Activated CD4-positive, CD25-positive, alpha-beta regulatory T cell treated with anti-CD3 and anti-CD28 coated beads, Interleukin-2, amount 50 U/mL, for 16 hours (primary cell): ENCODE results near the gene MRPL21.
"Not testable (repeated sequence)": the region's sequence is repeated elsewhere in the genome, so short reads cannot be mapped to it uniquely, and the experiment has no call there.

Source experiments
- DNase-seq: peaks from one replicate; pipeline ENCODE4 v3.0.0-alpha.2; 2020; ENCODE audit warnings: low read depth, low spot score

The MRPL21 gene

DNA sequence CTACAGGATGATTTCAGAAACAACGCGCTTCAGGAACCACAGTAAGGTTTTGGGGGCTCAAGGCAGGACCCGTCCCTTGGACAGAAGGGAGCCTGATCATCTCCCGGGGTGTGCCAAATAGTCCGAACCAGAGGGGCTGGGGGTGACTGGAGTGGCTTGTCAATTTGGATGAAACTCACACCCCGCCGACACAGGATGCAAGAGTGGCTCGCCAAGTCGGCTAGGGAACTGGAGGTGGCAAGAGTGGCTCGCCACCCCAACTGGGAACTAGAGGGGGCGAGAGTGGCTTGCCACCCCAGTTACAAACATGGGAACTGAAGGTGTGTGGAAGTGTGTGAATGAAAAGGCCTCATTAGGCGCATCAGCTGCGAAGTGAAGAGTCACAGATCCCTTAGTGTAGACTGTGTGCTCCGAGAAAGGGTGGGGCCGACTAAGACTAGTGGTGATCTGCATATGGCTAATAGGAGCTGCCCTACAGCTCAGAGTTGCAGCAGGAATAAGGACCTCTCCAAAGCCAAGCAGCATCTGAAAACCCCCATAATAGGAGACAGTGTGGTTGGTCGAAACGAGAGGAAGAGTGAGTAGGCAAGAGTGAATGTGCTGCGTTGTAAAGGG, 35.3 kb downstream of the MRPL21 start:
- no peak for DNase-seq

DNA sequence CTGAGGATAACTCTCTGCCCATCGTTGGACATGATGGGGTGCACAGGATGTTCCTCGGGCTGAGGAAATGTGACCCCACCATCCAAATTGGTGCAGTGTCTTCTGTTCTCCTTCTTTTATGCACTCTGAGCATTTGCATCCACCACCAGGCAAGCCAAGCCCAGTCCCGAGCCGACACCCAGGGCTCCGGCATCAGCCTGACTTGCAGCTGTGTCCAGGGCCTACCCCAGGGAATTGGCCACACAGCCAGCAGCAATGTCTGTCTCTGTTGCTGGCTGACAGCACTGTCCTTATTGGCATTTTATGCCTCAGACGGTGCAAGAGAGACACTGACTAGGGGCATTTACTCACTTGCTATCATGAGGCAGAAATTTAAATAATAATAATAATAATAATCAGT, 36.6 kb downstream of the MRPL21 start:
- DNase-seq = no peak

DNA sequence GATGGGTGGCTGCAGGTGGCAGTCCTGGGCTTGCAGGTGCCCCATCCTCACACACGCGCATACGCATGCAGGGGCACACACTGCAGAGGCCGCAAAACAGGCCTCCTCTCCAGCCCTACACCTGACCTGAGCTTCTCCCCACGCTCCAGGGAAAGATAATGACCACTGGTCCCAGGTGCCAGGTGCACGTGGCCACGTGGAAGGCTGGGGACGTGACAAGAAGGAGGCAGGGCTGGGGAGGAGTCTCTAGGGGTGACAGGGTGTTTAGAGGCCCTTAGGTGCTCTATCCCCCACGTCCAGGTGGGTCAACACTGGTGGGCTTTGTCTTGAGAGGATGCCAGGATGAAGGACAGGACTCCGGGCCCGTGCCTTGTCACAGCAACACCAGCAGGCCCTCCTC, 38.4 kb downstream of the MRPL21 start:
- DNase-seq = no peak

DNA sequence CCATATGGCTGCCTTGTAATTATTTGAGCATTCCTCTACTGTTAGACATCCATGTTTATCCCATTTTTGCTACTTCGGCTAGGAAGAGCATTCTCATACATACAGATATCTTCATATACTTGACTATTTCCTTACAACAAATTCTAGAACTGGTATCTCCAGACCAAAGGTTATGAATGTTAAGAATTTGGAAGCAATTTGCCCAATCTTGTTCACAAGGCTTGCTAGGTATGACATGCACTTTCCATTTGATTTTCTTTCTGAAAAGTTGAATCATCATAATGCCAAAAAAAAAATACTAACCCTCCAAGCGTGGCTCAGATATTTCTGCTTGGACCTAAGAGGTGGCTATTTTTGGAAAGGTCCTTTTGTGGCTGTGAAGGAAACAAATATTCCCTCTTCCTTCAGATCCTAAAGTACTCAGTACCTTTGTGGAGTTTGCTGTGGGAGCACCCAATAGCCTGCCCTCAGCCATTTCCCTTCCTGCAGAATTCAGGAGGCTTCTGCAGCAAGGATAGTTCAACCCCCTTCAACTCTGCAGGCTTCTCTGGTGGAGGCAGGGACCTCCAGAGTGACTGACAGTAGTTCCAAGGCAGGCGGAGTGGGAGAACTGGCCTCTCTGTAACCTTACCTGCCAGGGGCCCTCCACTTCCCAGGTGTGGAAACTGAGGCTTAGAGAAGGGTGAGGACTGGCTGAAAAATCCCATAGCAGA, 39.9 kb downstream of the MRPL21 start:
- no peak for DNase-seq

DNA sequence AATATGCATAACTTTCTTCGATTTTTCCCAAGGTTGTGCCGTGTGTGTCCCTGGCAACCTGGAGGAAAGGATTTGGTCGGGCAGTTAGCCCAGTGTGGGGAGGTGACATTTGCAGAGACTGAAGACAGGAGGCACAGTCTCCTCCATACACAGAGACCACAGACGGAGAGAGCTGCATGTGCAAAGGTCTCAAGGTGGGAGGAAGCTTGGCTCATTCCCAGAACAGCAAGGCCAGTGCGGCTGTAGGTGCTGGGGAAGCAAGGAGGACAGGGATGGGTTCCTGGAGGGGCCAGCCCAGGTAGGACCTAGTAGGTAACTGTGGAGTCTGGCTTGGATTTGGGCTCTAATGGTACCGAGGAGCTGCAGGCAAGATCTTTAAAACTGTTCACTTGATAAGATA, 41.2 kb downstream of the MRPL21 start:
- DNase-seq = no peak

DNA sequence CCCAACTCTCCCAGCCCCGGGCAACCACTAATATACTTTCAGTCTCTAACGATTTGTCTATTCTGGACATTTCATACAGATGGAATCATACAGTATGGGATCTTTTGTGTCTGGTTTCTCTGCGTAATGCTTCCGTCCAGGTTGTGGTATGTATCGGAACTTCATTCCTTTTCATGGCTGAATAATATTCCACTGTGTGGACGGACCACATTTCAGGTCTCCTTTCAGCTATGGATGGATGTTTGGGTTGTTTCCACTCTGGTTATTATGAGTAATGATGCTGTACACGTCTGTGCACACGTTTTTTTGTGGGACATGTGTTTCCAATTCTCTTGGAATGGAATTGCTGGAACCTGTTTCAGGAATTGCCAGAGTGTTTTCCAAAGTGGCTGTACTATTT, 44.5 kb downstream of the MRPL21 start:
- DNase-seq = no peak

DNA sequence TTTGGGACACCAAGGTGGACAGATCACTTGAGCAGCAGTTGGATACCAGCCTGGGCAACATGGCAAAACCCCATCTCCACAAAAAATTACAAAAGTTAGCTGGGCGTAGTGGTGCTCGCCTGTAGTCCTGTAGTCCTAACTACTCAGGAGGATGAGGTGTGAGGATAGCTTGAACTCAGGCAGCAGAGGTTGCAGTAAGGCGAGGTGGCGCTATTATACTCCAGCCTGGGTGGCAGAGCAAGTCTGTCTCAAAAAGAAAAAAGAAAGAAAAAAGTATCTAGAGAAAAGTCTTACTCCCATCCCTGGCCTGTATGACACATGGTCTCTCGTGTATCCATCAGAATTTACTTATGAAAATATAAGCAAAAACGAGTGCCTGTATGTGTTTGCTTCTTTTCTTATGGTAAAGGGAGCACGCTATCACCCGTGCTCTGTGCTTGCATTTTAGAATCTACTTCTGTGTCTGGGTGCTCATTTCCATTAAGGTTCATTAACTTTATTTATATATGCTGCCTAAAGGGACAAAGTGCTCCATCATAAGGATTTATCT, 46.5 kb downstream of the MRPL21 start:
- no peak for DNase-seq

DNA sequence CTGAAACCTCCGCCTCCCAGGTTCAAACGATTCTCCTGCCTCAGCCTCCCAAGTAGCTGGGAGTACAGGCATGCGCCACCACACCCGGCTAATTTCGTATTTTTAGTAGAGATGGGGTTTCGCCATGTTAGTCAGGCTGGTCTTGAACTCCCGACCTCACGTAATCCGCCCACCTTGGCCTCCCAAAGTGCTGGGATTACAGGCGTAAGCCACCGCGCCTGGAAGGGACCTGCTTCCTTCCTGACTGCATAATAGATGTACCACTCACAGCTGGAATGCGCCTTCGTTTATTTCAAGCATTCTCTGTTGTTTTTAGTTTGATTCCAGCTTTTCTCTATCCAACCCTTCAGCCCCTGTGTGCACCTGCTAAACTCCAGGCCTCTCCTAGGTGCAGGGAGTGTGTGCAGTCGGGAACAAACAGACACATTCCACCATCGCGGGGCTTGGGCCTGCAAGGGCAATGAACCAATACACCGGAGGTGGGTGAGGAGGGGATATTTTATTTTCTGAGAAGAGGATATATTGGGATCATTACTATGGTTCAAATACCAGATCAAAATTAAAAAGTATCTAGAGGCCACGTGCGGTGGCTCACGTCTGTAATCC, 47.1 kb downstream of the MRPL21 start:
- not testable (repeated sequence) for DNase-seq

DNA sequence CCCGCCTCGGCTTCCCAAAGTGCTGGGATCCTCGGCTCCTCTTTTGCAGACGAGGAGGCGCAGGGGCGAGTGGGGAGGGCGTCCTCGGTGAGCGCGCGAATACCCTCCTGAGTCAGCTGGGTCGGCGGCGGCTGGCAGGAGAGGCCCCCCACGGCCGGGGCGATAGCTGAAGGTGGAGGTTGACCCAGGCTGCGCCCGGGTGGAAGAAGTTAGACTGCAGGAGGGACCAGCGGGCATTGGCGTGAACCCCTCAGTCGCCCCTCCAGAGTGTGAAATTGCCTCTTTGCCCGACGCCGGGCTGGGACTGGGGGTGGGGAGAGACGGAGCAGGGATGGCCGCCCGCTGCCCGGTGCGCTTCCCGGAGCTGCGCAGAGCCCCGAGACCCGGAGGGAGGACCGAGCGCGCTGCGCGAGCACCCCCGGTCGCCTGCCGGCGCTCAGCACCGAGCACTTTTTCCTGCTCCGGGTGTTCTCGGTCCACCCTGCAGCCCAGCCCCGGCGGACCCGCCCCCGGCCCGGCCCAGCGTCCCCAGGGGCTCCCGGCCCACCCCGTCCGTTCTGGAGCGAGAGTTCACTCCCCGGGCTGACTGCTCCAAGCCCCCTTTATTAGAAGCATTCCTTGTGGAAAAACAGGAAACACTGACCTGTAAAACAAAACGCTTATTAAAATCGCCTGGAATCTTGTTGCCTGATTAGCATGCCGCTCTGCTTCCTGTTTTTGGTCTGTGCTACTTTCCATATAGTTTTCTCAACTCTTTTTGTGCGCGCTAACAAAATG, 48.2 kb downstream of the MRPL21 start:
- no peak for DNase-seq

DNA sequence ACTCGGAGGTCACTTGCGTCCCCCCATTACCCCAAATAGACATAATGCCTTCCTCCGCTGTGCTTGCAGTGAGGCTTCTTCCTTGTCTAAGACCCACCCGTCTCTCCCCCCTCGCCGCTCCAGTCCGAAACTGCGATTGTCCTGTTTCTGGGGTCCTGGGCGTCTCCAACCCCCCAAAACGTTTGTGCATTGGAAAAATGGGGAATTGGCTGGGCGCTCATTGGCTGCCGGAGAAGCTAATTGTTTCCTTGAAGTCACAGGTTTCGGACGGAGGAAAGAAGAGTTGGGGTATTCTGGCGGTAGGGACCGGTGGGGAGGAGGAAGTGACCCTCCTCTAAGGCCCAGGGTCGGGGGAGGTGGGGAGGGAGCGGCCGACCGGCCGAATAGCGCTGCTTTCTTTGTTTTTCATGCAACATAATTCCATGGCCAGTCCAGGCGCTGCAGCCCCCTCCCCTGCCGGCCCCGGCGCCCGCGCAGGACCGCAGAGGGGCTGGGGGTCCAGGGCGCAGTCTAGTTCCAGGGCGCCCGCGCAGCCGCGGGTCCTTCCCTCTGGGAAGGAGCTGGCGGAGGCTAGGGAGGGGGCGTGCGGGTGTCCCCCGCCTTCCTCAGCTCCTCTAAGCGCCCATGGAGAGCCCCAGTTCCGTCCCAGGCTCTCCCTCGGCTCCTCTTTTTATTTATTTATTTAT, 49.2 kb downstream of the MRPL21 start:
- DNase-seq = no peak

DNA sequence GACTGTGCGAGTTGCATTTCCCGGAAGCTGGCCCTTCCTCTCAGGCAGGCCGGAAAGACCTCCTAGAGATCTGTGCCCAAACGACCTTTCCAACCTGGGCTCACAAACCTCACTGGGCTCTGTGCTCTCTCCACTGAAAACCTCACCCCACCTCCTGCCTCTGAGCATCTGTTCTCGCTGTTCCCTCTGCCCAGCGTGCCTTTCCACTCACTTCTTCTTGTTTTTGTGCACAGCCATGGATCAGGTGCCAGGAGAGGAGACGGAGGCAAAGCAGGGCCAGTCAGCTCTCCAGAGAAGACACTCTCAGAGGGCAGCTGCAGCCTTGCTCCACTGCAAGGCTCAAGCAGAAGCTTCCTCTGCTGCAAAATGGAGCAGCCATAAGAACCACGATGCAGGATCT, 51.0 kb downstream of the MRPL21 start:
- DNase-seq = no peak

DNA sequence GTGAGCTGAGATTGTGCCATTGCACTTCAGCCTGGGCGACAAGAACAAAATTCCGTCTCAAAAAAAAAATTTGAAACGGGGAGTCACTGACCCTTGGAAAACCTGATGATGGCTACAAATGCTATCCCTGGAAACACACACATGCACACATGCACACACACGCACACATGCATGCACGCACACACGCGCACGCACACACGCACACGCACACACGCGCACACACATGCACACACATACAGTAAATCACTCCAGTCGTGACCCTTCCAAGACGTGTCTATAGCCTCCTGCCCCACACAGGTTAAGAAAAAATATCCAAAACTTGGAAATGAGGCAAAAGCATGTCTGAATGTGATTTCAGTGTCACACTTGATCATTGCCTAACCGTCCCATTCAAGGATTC, 55.2 kb downstream of the MRPL21 start:
- no peak for DNase-seq

DNA sequence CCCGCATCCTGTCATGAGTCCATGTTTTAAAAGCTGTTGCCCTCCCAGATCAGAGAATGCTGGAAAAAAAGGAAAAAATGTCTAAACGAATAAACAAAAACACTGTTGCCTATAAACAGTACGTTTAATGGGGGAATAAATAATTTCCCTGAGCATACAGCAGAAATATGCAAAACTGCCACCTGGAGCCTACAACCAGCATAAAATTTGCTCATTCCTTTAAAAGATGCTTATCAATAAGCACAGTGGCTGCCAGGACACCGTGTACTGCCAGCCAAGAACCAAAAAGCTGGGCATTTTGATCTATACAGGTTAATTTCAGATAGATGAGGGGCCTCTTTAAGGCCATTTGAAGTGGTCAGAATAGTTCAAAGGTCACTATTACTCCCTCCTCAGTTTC, 56.2 kb downstream of the MRPL21 start:
- no peak for DNase-seq

DNA sequence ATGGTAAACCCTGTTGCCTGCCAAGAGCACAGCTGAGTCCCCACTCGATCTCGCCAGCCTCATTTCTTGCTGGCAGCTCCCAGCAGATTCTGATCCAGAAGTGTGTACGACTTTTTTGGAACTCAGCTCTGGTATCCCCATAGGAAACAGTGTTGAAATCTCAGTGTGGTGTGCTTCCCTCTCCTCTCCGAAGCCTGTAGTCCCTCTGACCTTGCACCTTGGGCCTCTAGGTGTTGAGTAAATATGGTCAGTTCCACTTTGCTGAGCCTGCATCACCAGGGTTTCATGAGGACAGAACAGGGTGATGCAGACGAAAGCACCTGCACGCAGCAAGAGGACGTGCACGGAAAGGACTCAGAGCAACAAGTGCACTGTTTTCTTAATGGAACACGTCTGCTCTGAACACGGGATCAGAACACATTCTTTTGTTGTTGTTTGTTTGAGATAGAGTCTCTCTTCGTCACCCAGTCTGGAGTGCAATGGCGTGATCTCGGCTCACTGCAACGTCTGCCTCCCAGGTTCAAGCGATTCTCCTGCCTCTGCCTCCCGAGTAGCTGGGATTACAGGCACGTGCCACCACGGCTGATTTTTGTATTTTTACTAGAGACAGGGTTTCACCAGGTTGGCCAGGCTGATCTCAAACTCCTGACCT, 58.2 kb downstream of the MRPL21 start:
- no peak for DNase-seq

DNA sequence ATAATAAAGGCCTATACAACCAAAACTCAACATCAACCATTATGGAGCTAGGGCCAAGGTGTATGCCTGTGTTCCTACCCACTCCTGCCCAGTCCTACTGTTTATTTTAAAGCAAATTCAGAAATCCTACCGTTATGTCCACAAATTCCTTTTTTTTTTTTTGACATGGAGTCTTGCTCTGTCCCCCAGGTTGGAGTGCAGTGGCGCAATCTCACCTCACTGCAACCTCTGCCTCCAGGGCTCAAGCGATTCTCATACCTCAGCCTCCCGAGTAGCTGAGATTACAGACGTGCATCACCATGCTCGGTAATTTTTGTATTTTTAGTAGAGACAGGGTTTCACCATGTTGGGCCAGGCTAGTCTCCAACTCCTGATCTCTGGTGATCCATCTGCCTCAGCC, 58.8 kb downstream of the MRPL21 start:
- no peak for DNase-seq

DNA sequence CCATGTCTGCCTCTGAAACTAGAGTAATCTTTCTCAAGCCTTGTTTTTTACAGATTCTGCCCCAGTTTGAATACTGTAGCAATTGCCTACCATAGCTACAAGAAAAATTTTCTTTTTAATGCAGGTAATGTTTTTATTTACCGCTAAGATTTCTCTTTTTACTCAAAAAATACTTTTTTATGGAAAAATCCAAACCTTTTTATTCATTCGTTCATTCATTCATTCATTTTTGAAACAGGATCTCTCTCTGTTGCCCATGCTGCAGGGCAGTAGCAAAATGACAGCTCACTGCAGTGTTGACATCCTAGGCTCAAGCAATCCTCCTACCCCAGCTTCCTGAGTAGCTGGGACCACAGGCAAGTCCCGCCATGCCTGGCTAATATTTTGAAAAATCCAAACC, 59.3 kb downstream of the MRPL21 start:
- no peak for DNase-seq

DNA sequence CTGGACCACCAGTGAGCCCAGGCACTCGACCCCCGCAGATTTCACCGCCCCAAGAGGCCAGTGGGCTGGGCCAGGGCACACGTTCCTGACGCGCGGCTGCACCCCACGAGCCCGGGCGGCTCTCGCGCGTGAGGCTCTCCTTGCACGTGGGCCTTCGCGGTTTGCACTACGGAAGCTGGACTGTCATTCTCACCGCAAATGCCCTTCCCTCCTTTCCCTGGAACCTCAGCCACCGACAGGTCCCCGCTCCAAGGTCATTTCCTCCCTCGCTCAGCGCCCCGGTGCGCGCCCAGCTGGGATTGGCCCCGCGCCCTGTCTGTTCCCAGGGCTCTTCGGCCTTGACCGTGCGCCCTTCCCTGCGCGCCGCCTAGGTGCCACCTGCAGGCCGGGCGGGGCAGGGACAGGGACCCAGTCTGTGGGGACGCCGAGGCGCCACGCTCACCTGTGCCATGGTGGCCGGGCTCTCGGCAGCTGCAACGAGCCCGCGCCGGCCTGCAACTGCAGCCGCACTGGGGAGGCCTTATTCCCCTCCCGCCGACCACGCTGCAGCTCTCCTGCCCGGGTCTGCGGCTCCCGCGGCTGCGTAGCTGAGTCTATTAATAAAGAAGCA, 59.8 kb downstream of the MRPL21 start:
- peak; percentile 36 for DNase-seq

DNA sequence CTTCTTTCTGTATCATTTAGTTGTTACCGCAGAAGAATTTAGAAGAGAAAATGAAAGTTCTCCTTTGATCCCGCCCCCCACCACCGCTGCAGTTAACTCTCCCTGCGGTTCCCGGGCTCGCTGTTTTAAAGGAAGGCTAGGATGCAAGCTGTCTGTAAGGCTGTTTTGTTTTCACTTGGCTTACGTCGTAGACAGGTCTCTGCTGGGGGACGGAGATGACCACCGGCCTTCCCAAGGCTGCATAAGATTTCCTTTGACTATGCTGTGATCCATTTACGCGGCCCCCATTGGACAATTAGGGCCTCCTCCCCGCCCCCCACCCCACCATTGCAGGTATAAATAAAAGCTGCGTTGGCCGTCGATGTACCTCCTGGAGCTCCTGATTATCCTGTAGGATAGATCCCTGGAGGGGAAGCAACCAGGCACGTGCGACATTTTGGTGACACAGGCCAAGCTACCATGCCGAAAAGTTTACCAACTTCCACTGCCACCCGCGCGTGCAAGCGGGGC, 60.5 kb downstream of the MRPL21 start:
- DNase-seq = no peak

DNA sequence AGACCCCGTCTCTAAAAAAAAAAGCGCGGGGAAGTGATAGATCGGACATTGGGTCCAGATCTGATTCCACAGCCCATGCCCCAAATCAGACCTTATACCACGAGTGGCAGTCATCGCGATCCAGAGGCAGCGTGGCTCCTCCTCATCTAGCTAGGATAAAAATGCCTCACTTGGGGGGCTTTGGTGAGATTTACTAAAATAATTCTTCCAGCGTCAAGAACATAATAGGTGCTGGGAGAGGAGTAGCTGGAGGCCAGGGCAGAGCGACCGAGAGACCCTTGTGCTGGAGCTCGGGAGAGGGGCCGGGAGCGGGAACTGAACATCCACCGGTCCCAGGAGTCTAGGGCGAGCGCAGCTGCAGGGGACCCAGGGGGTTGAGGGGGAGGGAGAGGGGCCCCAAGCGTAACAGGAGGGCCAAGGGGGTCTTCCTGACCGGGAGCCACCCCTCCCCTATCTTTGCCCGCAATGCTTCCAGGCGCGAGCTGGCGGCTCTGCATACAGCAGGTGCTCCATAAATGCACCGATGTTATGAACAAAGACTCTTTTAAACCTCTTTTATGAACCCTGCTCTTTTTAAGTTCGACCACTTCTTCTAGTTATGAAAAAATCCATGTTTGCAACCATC, 61.1 kb downstream of the MRPL21 start:
- DNase-seq = no peak
